Measurements from ENCODE around the gene DAB2.

Gene DAB2

DNA sequence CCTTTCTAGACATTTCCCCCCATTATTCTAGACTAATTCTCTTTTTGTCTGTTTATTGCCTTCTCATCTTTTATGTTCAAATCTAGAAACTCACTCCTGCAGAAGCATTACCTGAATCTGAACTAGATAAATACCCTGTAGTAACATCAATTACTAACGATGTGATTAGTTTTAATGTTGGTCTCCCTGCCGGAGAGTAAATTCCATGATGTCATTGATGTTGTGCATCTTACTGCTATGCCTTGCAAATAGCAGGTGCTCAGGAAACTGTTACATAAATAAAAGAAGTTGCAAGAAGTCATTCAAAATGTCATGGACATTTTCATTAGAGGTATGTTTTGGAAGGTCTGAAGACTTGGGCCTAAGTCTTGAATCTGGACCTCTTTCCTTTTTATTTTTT is 37.5 kb downstream of the DAB2 start:
- TF ChIP-seq, protein P1, sequence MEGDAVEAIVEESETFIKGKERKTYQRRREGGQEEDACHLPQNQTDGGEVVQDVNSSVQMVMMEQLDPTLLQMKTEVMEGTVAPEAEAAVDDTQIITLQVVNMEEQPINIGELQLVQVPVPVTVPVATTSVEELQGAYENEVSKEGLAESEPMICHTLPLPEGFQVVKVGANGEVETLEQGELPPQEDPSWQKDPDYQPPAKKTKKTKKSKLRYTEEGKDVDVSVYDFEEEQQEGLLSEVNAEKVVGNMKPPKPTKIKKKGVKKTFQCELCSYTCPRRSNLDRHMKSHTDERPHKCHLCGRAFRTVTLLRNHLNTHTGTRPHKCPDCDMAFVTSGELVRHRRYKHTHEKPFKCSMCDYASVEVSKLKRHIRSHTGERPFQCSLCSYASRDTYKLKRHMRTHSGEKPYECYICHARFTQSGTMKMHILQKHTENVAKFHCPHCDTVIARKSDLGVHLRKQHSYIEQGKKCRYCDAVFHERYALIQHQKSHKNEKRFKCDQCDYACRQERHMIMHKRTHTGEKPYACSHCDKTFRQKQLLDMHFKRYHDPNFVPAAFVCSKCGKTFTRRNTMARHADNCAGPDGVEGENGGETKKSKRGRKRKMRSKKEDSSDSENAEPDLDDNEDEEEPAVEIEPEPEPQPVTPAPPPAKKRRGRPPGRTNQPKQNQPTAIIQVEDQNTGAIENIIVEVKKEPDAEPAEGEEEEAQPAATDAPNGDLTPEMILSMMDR (IDR thresholded peaks at IDR 0.05; ENCODE audit: insufficient read depth, missing control alignments): no peak
- FAIRE-seq (no peak), DNase-seq (ENCODE audit: insufficient read length, low spot score) (no peak)

DNA sequence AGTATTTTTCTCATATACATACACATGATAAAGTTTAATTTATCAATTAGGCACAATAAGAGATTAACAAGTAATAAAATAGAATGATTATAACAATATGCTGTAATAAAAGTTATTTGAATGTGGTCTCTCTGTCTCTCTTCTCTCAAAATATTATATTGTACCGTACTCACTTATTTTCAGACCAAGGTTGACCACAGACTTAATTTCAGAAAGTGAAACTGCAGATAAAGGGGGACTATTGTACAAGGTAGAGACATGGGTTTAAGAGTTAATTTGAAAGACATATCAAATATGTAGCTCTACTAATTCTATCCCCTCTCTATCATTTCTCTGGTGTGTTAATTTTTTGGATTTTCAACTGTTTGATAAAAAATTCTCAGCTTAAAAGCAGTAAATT is 40.5 kb downstream of the DAB2 start:
- TF ChIP-seq, protein P1 (IDR thresholded peaks at IDR 0.05; ENCODE audit: insufficient read depth, missing control alignments): no peak
- FAIRE-seq: no peak
- no peak for DNase-seq (ENCODE audit: insufficient read length, low spot score)

DNA sequence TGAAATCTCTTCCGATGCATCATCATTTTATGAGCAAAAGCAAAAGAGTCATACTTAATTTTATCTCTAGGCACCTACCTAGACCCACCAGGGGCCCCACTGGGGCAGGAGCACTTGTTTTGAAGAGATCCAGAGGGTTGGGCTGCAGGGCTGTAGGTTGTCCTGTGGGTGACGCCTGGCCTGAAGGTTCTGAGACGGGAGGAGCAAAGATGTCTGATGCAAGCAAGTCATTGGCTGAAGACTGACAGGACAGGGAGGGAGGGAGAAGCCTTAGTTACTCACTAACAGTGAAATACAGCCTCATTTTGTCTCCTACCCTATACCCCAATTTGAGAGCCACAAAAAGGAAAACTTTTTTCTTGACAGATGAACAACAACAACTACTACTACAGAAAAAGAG is 43.4 kb downstream of the DAB2 start:
- DNase-seq (ENCODE audit: insufficient read length, low spot score) (no peak), FAIRE-seq (no peak)
- TF ChIP-seq, protein P1 (IDR thresholded peaks at IDR 0.05; ENCODE audit: insufficient read depth, missing control alignments): no peak

DNA sequence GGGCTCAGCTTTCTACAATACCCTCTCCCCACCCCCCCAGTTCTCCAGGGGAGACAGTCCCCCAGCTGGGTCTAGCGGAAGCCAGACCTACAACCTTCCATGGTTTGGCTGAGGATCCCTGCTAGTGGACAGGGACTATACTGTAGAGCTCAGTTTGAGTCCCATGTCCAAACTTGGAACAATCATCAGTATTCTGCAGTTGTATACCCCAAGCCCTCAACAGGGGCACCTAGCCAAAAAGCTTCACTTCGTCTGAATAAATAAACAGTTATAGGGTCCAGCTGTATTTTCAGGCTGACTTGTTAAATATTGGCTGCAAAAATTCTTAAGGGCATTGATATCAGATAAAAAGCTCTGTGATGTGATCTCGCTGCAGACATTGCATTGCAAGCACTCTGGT is 45.1 kb downstream of the DAB2 start:
- TF ChIP-seq, protein P1 (IDR thresholded peaks at IDR 0.05; ENCODE audit: insufficient read depth, missing control alignments): no peak
- DNase-seq (ENCODE audit: insufficient read length, low spot score) (no peak), FAIRE-seq (no peak)

DNA sequence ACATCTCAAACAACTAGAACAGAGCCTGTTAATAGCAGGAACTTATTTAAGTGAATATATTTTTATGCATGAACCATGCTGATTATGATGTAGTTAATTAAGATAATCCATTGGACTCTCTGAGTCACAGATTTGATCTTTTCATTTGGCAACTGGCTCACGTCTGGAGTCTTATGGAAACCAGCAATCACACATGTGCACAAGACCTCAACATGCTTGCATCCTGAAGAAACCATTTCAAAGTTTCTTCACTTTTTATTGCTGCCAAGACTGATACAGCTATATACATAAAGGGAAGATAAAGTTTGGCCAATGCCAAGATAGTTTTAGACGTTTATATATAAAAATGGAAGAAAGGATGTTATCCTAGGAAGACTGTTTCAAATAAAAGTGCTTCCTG is 47.2 kb downstream of the DAB2 start:
- no peak for DNase-seq (ENCODE audit: insufficient read length, low spot score)
- TF ChIP-seq, protein P1 (IDR thresholded peaks at IDR 0.05; ENCODE audit: insufficient read depth, missing control alignments): no peak
- FAIRE-seq: no peak

DNA sequence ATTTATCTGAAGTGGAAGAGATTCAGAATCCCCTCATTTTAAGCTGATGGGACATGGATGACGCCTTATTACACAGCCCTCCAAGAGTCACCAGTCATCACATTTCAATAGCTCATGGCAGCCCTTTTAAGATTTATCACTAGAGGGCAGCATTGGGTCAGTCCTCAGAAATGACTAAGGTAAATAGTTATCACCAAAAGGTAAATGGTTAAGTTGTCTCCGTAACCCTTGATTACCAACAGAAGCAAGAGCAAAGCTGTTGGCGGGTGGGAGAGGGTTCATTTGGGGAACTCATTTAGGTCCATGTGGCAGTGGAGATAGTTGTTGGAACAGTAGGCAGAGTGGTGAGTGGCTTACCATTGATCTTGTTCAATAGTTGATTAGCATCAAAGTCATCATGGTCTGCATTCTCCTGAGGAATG is 48.5 kb downstream of the DAB2 start:
- no peak for DNase-seq (ENCODE audit: insufficient read length, low spot score)
- FAIRE-seq: peak; percentile 81
- TF ChIP-seq, protein P1 (IDR thresholded peaks at IDR 0.05; ENCODE audit: insufficient read depth, missing control alignments): peak; percentile 76

DNA sequence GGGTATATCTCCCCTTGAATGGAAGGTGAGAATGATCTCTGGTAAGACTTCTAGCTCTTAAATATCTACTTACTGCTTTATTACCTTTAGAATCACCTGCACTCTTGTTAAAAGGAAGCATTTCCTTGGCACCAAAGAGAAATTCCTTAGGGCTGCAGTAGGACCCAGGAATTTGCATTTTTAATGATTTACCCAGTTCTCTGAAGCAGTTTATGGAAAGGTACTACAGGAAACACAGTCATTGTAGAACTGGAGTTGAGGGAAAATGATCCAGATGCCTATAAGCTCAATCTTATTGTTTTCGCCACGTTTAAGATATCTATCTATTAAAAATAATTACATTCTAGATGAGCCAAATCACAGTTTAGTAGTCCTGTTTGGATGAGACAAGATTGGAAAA is 51.0 kb downstream of the DAB2 start:
- TF ChIP-seq, protein P1 (IDR thresholded peaks at IDR 0.05; ENCODE audit: insufficient read depth, missing control alignments): no peak
- FAIRE-seq (no peak), DNase-seq (ENCODE audit: insufficient read length, low spot score) (no peak)
